ENCODE measurements around the gene RAB3A. TPM values are rescaled to one million over a fixed set of nuclear protein-coding genes. Genes with fewer than 3 reads are reported as not detected.

RAB3A gene
- total and polyA plus RNA-seq, 9 of the 15 experiments (the other 6 are each of a cell fraction or from before 2014, with no cell fraction given): 0.17 to 5.1 (median 0.90) TPM; not detected in 1

- TF ChIP-seq CEBPZ (IDR thresholded peaks at IDR 0.05; ENCODE audit: borderline replicate concordance, low read depth, low read length): no peak
- TF ChIP-seq EP400 (IDR thresholded peaks at IDR 0.05): peak; percentile 3; the same call in 1 of the 2 replicates
- TF ChIP-seq E2F3 (CRISPR knock-in tag; IDR thresholded peaks at IDR 0.05): peak; percentile 21; the same call in 1 of the 2 replicates
- peak; percentile 58; the same call in 1 of the 2 replicates for TF ChIP-seq CREB3L1 (IDR thresholded peaks at IDR 0.05; ENCODE audit: borderline replicate concordance, low read depth)
- TF ChIP-seq ZZZ3 (IDR thresholded peaks at IDR 0.05): peak; percentile 78; the same call in 1 of the 2 replicates
- TF ChIP-seq CXXC5 (CRISPR knock-in tag; IDR thresholded peaks at IDR 0.05): peak; percentile 86
- peak; percentile 92 for TF ChIP-seq RB1 (IDR thresholded peaks at IDR 0.05; ENCODE audit: low read depth)
- TF ChIP-seq ZBTB1 (CRISPR knock-in tag; IDR thresholded peaks at IDR 0.05; ENCODE audit: borderline replicate concordance, low read depth): peak; percentile 99
- no peak for TF ChIP-seq KDM4B (IDR thresholded peaks at IDR 0.05; ENCODE audit: borderline replicate concordance in 2 of 2, low read depth in 1 of 2)
- 0 out of 2 replicates have a peak, but pooled peaks have one; percentile 58 for TF ChIP-seq SMAD4 (CRISPR knock-in tag; conservative IDR thresholded peaks at IDR 0.05)
- peak; percentile 62; the same call in 1 of the 2 replicates for TF ChIP-seq ETS1 (conservative IDR thresholded peaks at IDR 0.05; ENCODE audit: control insufficient read depth, low read depth, low read length)
- TF ChIP-seq CREBBP (IDR thresholded peaks at IDR 0.05; ENCODE audit: low read depth, low read length): no peak
- peak; percentile 72 to 74 for TF ChIP-seq NRF1 (conservative IDR thresholded peaks at IDR 0.05 in 1 of 2, IDR thresholded peaks at IDR 0.05 in 1 of 2)
- no peak for TF ChIP-seq ZNF12 (CRISPR knock-in tag; IDR thresholded peaks at IDR 0.05)
- peak; percentile 79 for TF ChIP-seq RBFOX2 (IDR thresholded peaks at IDR 0.05; ENCODE audit: low read depth, low read length)
- TF ChIP-seq EGR1 (conservative IDR thresholded peaks at IDR 0.05): peak; percentile 47; the same call in 1 of the 2 replicates
- TF ChIP-seq MTA2 (IDR thresholded peaks at IDR 0.05; ENCODE audit: low read depth): no peak
- TF ChIP-seq POLR2G (IDR thresholded peaks at IDR 0.05; ENCODE audit: low read depth, low read length): peak; percentile 83
- peak; percentile 41; the same call in 1 of the 2 replicates for TF ChIP-seq BHLHE40 (IDR thresholded peaks at IDR 0.05; ENCODE audit: low read length)
- no peak for TF ChIP-seq TCF7L2 (IDR thresholded peaks at IDR 0.05; ENCODE audit: low read depth, low read length)
- no peak; the same call in 1 of the 2 replicates for TF ChIP-seq ZSCAN29 (IDR thresholded peaks at IDR 0.05)
- TF ChIP-seq SMARCC2 (IDR thresholded peaks at IDR 0.05; ENCODE audit: low read depth): no peak; the same call in 1 of the 2 replicates
- TF ChIP-seq MCM3 (IDR thresholded peaks at IDR 0.05): no peak
Observed at GRCh38 chr19:18152817-18153555, 50.9 kb downstream of the RAB3A start, which contains the start of gene PIK3R2 (continued).
